ENCODE data around the gene THOC6.

DNA sequence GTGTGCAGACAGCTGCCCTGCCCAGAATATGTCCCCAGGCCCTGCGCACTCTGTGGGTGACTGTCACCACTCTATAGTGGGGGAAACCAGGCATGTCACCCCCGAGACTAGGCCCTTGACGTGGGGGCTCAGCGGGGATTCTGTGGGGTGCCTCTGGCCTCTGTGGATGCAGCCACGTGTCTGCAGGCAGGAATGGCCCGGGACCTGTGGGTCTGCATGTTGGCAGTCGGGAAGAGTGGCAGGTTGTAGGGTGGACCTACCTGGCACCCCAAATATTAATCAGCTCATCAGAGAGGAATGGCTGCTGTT lies 42.6 kb downstream of the THOC6 start:
- TF ChIP-seq NFIC (IDR thresholded peaks at IDR 0.05) (no peak), CEBPB (IDR thresholded peaks at IDR 0.05) (no peak), USF1 (IDR thresholded peaks at IDR 0.05) (no peak), TAF1 (IDR thresholded peaks at IDR 0.05; ENCODE audit: low read depth) (no peak), RAD21 (IDR thresholded peaks at IDR 0.05; ENCODE audit: low read depth) (no peak), EP300 (IDR thresholded peaks at IDR 0.05; ENCODE audit: borderline replicate concordance) (no peak), YY1 (IDR thresholded peaks at IDR 0.05; ENCODE audit: low read depth) (no peak), ZBTB7A (IDR thresholded peaks at IDR 0.05; ENCODE audit: low read depth) (no peak)
- TF ChIP-seq, protein P1, sequence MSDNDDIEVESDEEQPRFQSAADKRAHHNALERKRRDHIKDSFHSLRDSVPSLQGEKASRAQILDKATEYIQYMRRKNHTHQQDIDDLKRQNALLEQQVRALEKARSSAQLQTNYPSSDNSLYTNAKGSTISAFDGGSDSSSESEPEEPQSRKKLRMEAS (IDR thresholded peaks at IDR 0.05), result no peak

Data from Ishikawa (cell line).